ENCODE data around the gene IL7R. TPM values are rescaled to one million over a fixed set of nuclear protein-coding genes. Genes with fewer than 3 reads are reported as not detected.

Gene IL7R
- total RNA-seq, 1 experiment from 2014 or later = not detected

- Histone ChIP-seq H2AFZ (ENCODE audit: low read length) (no peak overlapping the region), H3K4me2 (ENCODE audit: insufficient read depth, insufficient read length, low read length) (no peak overlapping the region), H3K9me3 (ENCODE audit: control insufficient read depth, low read depth, low read length) (no peaks in the 10 kb centered on the region), H4K20me1 (ENCODE audit: control insufficient read depth, insufficient read depth, insufficient read length) (no peaks in the 10 kb centered on the region), H3K14ac (ENCODE audit: insufficient read depth, low read length) (no peak overlapping the region), H3K23ac (ENCODE audit: insufficient read length, low read depth, low read length) (no peak overlapping the region), H2BK20ac (ENCODE audit: low read depth, low read length, poor library complexity, severe bottlenecking) (no peak overlapping the region), H3K18ac (ENCODE audit: insufficient read length, low read depth, low read length) (no peak overlapping the region), H3K79me2 (ENCODE audit: insufficient read depth, low read length) (no peaks in the 10 kb centered on the region), H2BK12ac (ENCODE audit: insufficient read length, low read depth, low read length) (no peak overlapping the region), H3K9ac (ENCODE audit: extremely low read depth, insufficient read length, low read length) (no peak overlapping the region), H4K8ac (replicated peaks; ENCODE audit: insufficient read length, low read depth, low read length) (no peak overlapping the region), H3K56ac (ENCODE audit: insufficient read length, low read depth, low read length) (no peak overlapping the region), H3K23me2 (ENCODE audit: insufficient read length, low read depth, low read length, poor library complexity, severe bottlenecking) (no peaks in the 10 kb centered on the region), H2AK5ac (ENCODE audit: insufficient read length, low read length) (no peak overlapping the region), H3T11ph (ENCODE audit: low read length) (no peak overlapping the region), H2BK15ac (ENCODE audit: low read depth, low read length) (no peak overlapping the region), H3K79me1 (ENCODE audit: insufficient read depth, low read depth, low read length, poor library complexity, severe bottlenecking) (no peaks in the 10 kb centered on the region), H2BK120ac (ENCODE audit: low read depth, low read length, poor library complexity, severe bottlenecking) (no peak overlapping the region), H4K5ac (ENCODE audit: insufficient read length, low read depth, low read length) (no peak overlapping the region), H3K4me1 (ENCODE audit: insufficient read depth, low read length) (no peaks in the 10 kb centered on the region), H3K27me3 (ENCODE audit: insufficient read depth, low read length) (no peaks in the 10 kb centered on the region), H3K27ac (ENCODE audit: insufficient read length, low read depth, low read length) (no peak overlapping the region), H3K4ac (ENCODE audit: low read depth, low read length) (no peak overlapping the region), H4K91ac (ENCODE audit: insufficient read length, low read depth, low read length) (no peak overlapping the region), H2BK5ac (ENCODE audit: insufficient read length, low read length) (no peak overlapping the region)
- no peaks in the 10 kb centered on the region for H3K4me1 Mint-ChIP-seq
- TF ChIP-seq, protein P1, sequence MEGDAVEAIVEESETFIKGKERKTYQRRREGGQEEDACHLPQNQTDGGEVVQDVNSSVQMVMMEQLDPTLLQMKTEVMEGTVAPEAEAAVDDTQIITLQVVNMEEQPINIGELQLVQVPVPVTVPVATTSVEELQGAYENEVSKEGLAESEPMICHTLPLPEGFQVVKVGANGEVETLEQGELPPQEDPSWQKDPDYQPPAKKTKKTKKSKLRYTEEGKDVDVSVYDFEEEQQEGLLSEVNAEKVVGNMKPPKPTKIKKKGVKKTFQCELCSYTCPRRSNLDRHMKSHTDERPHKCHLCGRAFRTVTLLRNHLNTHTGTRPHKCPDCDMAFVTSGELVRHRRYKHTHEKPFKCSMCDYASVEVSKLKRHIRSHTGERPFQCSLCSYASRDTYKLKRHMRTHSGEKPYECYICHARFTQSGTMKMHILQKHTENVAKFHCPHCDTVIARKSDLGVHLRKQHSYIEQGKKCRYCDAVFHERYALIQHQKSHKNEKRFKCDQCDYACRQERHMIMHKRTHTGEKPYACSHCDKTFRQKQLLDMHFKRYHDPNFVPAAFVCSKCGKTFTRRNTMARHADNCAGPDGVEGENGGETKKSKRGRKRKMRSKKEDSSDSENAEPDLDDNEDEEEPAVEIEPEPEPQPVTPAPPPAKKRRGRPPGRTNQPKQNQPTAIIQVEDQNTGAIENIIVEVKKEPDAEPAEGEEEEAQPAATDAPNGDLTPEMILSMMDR (conservative IDR thresholded peaks at IDR 0.05) = no peak
- H3K9me3 Mint-ChIP-seq = no peaks in the 10 kb centered on the region
- no peaks in the 10 kb centered on the region for H3K36me3 Mint-ChIP-seq (ENCODE audit: insufficient read depth in 1 of 3, low read depth in 3 of 3)
- DNase-seq = no peak
- no CpG with 5 or more reads among the region's 2 CpGs for WGBS (ENCODE audit: extremely low coverage, insufficient read length, low lambda C conversion rate)
- no peak overlapping the region for H3K4me3 Mint-ChIP-seq
- no peak overlapping the region for H3K27ac Mint-ChIP-seq
- H3K27me3 Mint-ChIP-seq (ENCODE audit: low read depth) = peaks cover 3% of the 10 kb centered on the region; the same call in 1 of the 2 replicates
These were observed 23.5 kb upstream of the IL7R start for GRCh38 chr5:35833224-35833623.
